Measurements from ENCODE around the gene OVAAL.

Gene OVAAL

DNA sequence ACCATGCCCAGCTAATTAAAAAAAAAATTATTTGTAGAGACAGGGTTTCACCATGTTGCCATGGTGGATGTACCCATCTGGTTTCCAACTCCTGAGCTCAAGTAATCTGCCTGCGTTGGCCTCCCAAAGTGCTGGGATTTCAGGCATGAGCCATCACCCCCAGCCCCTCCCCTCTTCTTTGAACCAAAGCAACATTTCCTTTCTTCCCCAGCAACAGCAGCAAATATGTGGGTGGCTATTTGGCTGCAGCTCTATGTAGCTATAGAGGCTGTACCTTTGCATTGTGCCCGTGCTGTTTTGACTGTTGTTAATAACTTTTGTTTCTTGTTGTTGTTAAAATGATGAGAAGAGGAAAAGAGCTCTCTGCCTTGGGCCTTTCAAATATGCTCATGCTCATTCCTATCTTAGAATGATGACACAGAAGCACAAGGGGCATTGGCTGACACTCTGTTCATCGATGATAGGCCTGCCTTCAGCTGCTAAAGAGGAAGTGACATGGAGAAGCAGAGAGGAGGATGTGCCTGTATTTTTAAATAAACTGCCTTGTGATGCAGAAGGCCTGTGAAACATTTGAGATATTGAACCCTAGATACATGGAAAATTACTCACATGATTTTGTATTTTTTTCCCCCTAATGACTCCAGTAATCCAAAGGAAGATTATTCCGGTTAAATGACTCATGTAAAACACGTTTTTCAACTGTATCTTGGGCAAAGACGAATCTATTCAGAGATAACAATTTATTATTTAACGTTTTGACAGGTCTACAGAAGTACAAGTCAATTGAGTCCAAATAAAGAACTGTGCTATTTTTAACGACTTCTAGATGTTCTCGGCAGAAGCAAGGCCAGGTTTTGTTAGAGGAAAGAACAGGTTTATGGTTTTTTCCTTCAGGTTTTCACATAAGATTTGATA, 52.5 kb downstream of the OVAAL start:
- Histone ChIP-seq H3K9me3 (no peaks in the 10 kb centered on the region), H3K27ac (no peak overlapping the region), H3K4me1 (ENCODE audit: control insufficient read depth in 1 of 2, insufficient read depth in 1 of 2, low read depth in 1 of 2, low read length in 1 of 2) (peaks cover 0 to 6% of the 10 kb centered on the region in 2 experiments), H3K4me3 (ENCODE audit: low read depth in 1 of 2, low read length in 1 of 2) (no peak overlapping the region), H3K27me3 (no peaks in the 10 kb centered on the region), H3K36me3 (no peaks in the 10 kb centered on the region)
- no peak for TF ChIP-seq CTCF (IDR thresholded peaks at IDR 0.05)

DNA sequence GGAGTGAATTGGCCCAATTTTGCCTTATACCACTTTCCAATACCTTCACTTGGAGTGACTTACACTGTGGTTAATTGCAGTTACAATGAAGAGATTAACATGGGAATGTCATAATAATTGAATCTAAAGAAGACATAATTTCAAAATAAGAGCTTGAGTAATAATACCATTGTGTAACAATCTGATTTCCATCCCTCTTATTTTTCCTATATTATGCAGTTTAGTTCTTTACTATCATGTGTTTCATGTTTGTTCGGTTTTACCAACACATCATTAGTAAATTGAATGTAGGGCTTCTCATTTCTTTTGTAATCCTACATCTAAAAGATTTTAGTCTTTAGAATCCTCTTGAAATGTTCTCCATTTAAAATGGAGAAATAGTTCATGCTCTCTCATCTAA, 53.9 kb downstream of the OVAAL start:
- Histone ChIP-seq H3K4me1 (ENCODE audit: control insufficient read depth in 1 of 2, insufficient read depth in 1 of 2, low read depth in 1 of 2, low read length in 1 of 2) (peaks cover 5 to 10% of the 10 kb centered on the region in 2 experiments), H3K36me3 (no peaks in the 10 kb centered on the region), H3K9me3 (no peaks in the 10 kb centered on the region), H3K27ac (no peak overlapping the region), H3K27me3 (no peaks in the 10 kb centered on the region), H3K4me3 (ENCODE audit: low read depth in 1 of 2, low read length in 1 of 2) (no peak overlapping the region)
- TF ChIP-seq CTCF (IDR thresholded peaks at IDR 0.05), result no peak

- Histone ChIP-seq H3K36me3 (no peaks in the 10 kb centered on the region), H3K9me3 (no peaks in the 10 kb centered on the region), H3K27me3 (no peaks in the 10 kb centered on the region), H3K4me1 (ENCODE audit: control insufficient read depth in 1 of 2, insufficient read depth in 1 of 2, low read depth in 1 of 2, low read length in 1 of 2) (peaks cover 9 to 11% of the 10 kb centered on the region in 2 experiments), H3K4me3 (ENCODE audit: low read depth in 1 of 2, low read length in 1 of 2) (no peak overlapping the region), H3K27ac (no peak overlapping the region)
- no peak for TF ChIP-seq CTCF (IDR thresholded peaks at IDR 0.05)
These were observed 56.0 kb downstream of the OVAAL start for GRCh38 chr1:180614730-180615129.

DNA sequence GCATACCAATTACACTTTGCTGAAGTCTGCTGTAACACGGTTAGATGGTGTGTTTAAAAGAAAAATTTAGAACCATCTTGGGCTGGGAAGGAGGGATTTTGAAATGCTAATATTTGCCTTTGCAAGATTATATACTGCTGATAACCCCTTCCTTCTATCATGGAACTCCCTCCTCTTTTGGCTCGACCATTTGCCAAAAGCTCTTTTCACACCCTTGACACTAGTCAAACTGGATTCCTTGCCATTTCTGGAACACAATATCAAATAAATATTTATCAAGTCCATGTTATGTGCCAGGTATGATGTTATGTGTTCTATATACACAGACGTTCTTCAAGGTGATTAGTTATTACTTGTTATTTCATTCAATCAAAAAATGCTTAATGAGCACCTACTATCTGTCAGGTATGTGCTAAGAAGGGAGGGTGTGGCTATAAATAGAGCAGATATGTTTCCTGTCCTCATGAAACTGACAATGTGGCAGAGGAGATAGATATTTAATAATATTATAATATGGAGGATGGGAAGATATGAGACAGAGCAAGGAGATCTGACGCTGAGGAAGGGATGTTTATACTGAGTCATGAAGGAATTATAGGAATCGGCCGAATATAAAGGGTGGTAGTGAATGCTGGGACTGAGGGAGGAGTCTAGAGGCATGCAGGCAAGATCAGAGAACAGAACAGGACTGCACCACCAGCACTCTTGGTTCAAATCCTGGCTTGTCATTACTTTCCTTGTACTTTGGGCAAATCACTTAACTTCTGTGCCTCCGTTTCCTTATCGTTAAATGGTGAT, 56.9 kb downstream of the OVAAL start:
- no peaks in the 10 kb centered on the region for H3K36me3 ChIP-seq
- no peaks in the 10 kb centered on the region for H3K27me3 ChIP-seq
- H3K9me3 ChIP-seq, result no peaks in the 10 kb centered on the region
- H3K27ac ChIP-seq, result no peak overlapping the region
- peaks cover 9% of the 10 kb centered on the region in 2 experiments for H3K4me1 ChIP-seq (ENCODE audit: control insufficient read depth in 1 of 2, insufficient read depth in 1 of 2, low read depth in 1 of 2, low read length in 1 of 2)
- no peak overlapping the region for H3K4me3 ChIP-seq (ENCODE audit: low read depth in 1 of 2, low read length in 1 of 2)
- no peak for TF ChIP-seq CTCF (IDR thresholded peaks at IDR 0.05)
